GDM1 (cell line): Measurements from ENCODE around the gene SETBP1.

Experiments
- DNase-seq: peaks from one replicate; lab custom pipeline; 2025; lab: John Stamatoyannopoulos, UW

SETBP1 gene

DNA sequence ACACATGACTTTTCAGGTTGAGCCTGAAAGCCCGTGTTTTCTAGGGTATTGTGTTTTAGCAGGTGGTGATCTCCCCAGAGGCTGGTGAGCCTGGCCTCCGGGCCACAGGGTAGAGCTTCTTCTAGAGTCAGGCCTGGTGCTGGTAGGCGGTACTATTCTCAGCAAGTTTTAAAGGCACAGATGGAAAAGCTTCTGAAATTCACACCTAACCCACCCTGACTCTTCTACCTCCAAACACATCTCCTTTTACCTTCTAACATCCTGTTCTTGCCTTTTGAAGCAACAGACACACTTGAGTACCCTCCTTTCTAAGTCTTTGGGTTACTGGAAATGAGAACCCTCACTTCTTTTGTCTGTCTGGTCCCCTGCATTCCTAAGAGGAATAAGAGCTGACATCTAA is 191.1 kb downstream of the SETBP1 start:
- no peak for DNase-seq

- DNase-seq, result no peak
These were observed 195.3 kb downstream of the SETBP1 start for GRCh38 chr18:44876024-44876423.

DNA sequence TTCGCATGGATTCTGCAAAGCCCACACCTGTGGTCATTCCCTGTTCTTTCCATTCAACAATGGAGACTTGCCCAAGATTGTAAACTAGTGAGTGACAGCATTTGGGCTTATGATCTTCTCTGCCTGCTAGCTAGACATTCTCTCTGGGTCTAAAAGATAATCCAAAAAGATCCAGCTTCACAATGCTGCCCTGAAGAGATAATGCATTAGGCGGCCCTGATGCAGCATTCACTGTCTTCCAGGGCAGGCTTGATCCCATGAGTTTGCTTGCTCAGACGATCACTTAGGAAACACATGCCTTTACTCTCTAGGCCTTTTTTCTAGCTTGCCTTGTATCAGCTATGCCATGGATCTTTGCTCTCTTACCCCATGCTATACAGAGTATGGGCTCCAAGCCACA is 196.1 kb downstream of the SETBP1 start:
- no peak for DNase-seq

GRCh38 chr18:44878335-44878734 is 197.6 kb downstream of the SETBP1 start:
- DNase-seq, result no peak

GRCh38 chr18:44880170-44880569 is 199.5 kb downstream of the SETBP1 start:
- DNase-seq, result no peak

DNA sequence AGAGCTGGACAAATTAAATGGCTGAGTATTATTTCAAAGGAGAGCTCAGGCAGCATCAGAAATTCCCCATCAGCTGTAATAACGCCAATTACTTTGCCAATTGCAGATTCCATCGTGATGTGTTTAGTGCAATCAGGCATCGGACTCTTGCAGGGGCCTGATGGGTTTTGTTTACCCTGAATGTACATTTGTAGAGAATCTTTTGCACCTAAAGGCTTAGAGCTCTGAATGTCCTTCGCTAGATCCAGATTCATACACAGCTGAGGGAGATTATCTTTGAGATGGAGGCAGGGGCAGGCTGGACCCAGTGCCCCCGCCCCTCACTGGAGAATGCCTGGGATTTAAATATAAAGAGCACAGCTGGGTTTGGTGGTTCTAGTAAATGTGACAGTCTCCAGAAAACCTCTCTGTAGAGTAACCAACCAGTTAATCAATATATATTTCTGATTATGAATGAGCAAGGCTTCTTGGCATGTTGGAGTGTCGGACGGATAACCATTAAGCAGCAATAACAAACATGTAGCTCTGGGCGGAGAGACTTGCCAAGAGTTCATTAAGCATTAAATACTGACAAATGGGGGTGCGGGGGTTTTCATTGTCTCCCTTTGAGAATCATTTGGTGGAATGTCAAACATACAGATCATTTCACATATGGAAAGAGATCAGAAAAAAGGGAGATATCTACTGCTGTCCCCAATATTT is 200.9 kb downstream of the SETBP1 start:
- no peak for DNase-seq

DNA sequence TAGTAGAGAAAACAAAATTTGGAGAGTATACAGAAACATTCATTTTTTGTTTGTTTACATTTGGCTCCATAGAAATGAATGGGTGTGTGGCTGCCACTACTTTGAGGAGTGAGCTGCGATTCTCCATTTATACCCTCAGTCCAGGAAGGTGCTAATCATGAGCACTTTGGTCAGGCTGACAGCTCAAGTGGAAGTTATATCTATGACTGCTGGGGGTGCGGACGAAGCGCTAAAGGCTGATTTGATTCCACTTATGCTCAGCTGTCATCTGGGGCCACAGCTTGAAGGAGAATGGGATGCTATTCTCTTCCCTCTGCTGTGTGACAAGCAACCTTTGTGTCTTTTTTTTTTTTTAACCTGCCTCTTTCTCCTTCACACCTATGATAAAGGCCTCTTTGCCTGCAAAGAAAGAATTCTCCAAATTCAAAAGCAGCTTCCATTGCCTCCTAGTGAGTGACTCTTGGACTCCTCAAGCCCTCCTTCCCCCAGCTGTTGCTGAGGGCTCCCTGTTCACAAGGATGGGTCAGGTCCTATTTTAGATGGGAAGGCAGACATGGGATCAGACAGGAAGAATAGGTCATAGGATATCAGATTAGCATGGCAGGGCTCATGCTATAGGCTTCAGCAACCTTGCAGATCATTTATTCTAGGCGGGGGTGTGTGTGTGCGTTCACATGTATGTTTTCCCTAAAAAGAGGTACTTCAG is 201.6 kb downstream of the SETBP1 start:
- no peak for DNase-seq

DNA sequence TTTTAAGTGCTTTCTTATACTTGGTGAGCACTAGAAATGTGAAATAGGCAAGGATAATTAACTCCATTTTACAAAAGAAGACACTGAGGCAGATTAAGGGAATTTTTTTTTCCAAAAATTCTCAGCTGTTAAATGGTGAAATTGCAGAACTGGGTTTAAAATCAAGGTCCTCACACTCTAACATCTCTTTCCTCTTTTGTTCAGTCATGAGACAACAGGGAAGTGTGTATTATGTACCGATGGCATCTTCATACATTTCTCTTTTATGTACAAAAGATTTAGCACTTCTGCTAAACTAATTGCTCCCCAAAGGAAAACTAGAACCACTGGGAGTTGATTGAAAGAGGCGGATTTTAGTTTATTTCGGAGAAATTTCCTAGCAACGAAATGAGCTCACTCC is 203.0 kb downstream of the SETBP1 start:
- no peak for DNase-seq

GRCh38 chr18:44884431-44884830 is 203.7 kb downstream of the SETBP1 start:
- DNase-seq, result no peak

DNA sequence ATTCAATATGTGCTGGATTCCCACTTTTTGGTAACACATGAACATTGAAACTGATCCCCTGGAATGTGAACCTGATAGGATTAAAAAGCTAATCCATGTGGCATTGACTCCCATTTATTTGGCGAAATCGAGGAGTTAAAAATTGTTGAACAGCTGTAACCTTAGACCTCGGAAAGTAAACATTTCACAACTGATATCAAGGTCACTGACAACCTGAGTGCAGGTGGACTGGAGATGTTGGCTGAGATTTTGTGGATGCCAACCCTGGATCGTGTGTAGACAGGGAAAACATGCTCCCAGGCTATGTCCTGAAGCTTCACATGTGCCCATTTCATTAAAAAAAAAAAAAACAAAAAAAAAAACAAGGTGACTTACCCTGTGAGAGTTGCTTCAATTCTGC is 204.8 kb downstream of the SETBP1 start:
- no peak for DNase-seq

- DNase-seq, result no peak
These were observed 206.5 kb downstream of the SETBP1 start for GRCh38 chr18:44887227-44887631.

DNA sequence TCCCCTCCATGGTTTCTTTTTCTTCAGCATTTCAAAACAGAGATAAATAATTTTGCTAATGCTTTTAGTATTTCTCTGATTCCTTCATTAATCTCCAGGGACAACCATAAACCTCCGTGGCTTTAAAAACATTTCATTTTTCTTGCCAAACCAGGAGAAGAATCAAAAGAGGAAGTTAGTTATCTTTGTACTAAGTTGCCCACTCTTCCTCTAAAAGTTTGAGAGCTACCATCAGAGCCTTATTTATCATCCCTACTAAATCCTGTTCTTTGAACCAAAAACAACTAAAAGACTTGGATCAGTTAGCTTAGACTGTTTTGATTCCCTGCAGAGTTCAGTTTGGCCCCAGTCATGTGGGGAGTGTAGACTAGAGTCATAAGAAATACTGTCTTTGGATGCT is 208.4 kb downstream of the SETBP1 start:
- DNase-seq, result no peak

GRCh38 chr18:44893045-44893706 is 212.5 kb downstream of the SETBP1 start:
- no peak for DNase-seq

GRCh38 chr18:44893966-44894365 is 213.3 kb downstream of the SETBP1 start:
- no peak for DNase-seq

- peak; percentile 7 for DNase-seq
These were observed 214.6 kb downstream of the SETBP1 start for GRCh38 chr18:44895176-44895798.

DNA sequence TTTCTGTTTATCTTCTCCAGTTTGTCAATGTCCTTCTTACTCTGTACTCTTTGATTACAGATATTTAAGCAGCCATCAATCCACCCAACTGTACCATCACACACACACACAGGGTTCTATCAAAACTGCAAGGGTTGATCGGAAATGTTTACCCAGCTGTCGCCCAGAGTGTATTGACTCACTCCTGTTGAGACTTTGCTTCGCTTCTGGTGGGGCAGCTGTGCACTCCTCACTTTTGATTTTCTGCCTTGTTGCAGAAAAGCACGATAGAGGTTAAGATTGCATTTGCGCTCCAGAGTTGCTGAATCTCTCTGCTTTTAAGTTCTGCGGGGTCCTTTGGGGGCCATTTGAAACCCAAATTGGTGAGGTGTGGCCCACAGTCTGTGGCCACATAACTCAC is 216.2 kb downstream of the SETBP1 start:
- DNase-seq, result no peak

DNA sequence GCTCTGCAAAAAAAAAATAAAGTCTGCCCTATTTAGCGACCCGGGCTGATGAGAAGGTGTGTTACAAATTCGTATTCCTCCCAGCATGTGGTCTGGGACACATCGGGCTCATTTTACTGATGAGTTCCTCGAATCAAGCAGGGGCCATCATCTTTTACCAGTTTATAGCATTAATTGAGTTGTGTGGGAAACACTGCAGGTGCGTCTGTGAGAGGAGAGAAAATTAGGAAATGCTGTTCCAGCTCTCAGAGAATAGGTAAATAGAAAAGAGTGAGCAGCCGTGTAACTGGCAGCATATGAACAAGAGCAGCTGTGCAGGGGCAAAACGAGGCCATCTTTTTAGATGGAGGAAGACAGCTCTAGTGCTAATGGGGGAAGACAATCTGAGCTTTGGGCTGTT is 216.7 kb downstream of the SETBP1 start:
- no peak for DNase-seq

GRCh38 chr18:44897816-44898215 is 217.1 kb downstream of the SETBP1 start:
- no peak for DNase-seq

DNA sequence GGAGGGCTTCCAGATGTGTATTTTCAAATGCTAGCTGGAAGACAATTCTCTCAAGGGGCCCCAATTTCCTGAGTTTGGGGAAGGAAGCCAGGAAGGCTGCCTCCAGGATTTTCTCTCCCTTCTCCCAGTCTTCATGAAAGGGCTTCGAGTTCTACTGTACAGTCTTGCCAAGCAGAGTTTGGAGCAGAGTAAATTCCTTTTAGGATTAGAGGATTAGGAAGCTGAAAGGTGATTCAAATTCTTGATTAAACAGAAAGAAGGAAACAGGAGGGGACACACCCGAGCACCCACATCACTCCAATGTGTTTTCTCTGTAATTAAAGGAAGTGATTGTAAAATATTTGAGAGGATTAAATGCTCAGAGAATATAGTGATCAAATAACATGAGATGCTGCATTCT is 217.8 kb downstream of the SETBP1 start:
- DNase-seq, result no peak

GRCh38 chr18:44899832-44900231 is 219.1 kb downstream of the SETBP1 start:
- no peak for DNase-seq

DNA sequence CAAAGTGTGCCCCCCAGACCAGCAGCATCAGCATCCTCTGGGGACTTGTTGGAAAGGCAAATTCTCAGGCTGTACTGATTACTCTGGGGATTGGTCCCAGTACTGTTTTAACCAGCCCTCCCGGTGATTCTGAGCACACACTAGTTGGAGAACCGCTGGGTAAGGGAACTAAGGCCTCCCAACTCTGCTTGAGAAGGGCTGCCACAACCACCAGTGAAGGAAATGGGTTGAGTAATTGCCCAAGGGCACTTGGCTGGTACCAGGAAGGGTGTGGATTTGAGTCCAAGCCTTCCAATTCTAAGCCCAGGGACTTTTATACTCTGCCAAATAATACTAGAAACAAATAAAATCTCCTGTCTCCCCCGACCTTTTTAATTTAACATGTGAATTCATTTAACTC is 219.9 kb downstream of the SETBP1 start:
- DNase-seq, result no peak

DNA sequence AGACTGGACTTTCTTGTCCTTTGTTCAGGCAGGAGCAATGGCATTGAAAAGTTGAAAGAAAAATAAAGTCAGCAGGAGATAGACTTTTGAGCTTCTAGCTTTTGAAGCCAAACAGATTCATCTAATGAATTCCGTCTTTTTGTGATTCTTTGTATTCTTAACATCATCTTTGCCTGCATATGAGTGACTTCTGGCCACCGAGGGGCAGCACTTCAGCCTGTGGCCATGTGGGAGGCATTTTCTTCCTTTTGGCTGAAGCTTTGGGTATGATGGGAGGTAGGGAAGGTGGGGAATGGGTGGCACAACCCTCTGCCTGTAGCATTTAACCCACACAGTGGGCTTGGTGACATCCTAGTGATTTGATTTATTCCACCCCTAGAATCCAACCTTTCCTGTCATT is 220.6 kb downstream of the SETBP1 start:
- DNase-seq, result no peak

GRCh38 chr18:44903327-44903726 is 222.6 kb downstream of the SETBP1 start:
- DNase-seq, result no peak
